ENCODE measurements around the gene RINL.

GRCh38 chr19:38878575-38879399 lies 712 bp upstream of the RINL start:
- TF ChIP-seq CTCF (IDR thresholded peaks at IDR 0.05) (no peak), POLR2A (IDR thresholded peaks at IDR 0.05) (no peak)

Measured in testis (tissue), 2 donors.